K562 (cell line): ENCODE results near the gene GDF2. TPM values are rescaled to one million over a fixed set of nuclear protein-coding genes. Genes with fewer than 3 reads are reported as not detected.

Experiments used
- ATAC-seq: fragments of 200-7000 bp; cut with Tn5 transposase; 3 replicates; pipeline ENCODE4 v1.9.1; 2020; ENCODE audit warnings: moderate library complexity
- BruUV-seq: library from RNA; stranded (reverse); fragments of 400-500 nt; replicated peaks from 2 replicates; lab custom pipeline; 2021; lab: Mats Ljungman, UMichigan
- CTCF ChIA-PET: fragments of 300-600 bp; formaldehyde crosslinking; extraction: SDS; loops from one replicate; lab custom pipeline; 2021; ENCODE audit warnings: low intra/inter-chr PET ratio; lab: Yijun Ruan, JAX
- POLR2A ChIA-PET: fragments of 300-600, 350-650 bp; sonication (Branson Sonifier 250); formaldehyde crosslinking; extraction: SDS; loops from one replicate; lab custom pipeline; 2021; ENCODE audit warnings: antibody characterized with exemption, inconsistent platforms; lab: Yijun Ruan, JAX
- DNase-seq, 4 experiments: peaks; one replicate each; pipeline versions ENCODE4 v3.0.0 to v3.0.0-alpha.2; 2011 to 2018; ENCODE audit warnings: low spot score in 3 of 4, mixed read lengths in 3 of 4; ENCODE audit errors: extremely low read depth in 1 of 4
- FAIRE-seq: peaks from 2 replicates; lab custom pipeline; 2011; peaks lifted over from hg19 to GRCh38; lab: Jason Lieb, UNC
- H2AFZ ChIP-seq: 2 replicates; pipeline ENCODE4 v1.6.0; 2011; ENCODE audit warnings: low read depth, low read length, control low read depth, inconsistent platforms
- H3K27ac ChIP-seq: fragments of 200-600 bp; 3 replicates; pipeline ENCODE4 v1.8.0; 2011; ENCODE audit warnings: low read depth, mild to moderate bottlenecking, control low read depth, inconsistent platforms, low read length, moderate library complexity, mixed read lengths; ENCODE audit errors: extremely low read depth
- H3K27me3 ChIP-seq, 2 experiments: fragments of 300-600 bp in 1 of 2; 2 replicates in 1 of 2; 3 replicates in 1 of 2; pipeline versions ENCODE4 v1.6.0 to v1.8.0; 2011; ENCODE audit warnings: inconsistent platforms in 2 of 2, low read length in 2 of 2, mild to moderate bottlenecking in 1 of 2, mixed read lengths in 1 of 2, moderate library complexity in 1 of 2; ENCODE audit not compliant: control insufficient read depth in 2 of 2, insufficient read depth in 2 of 2
- H3K36me3 ChIP-seq: fragments of 300-600 bp; 3 replicates; pipeline ENCODE4 v1.8.0; 2011; ENCODE audit warnings: mild to moderate bottlenecking, low read length, inconsistent platforms; ENCODE audit not compliant: control insufficient read depth, insufficient read depth
- H3K4me1 ChIP-seq, 2 experiments: fragments of 200-600 bp in 1 of 2; replicated peaks in 1 of 2; 2 replicates in 1 of 2; 3 replicates in 1 of 2; pipeline versions ENCODE4 v1.5.1 to v1.8.0; 2011; ENCODE audit warnings: inconsistent platforms in 2 of 2, low read length in 2 of 2, mild to moderate bottlenecking in 1 of 2, mixed read lengths in 1 of 2, moderate library complexity in 1 of 2; ENCODE audit not compliant: control insufficient read depth in 2 of 2, insufficient read depth in 2 of 2
- H3K4me2 ChIP-seq: 2 replicates; pipeline ENCODE4 v1.6.1; 2011; ENCODE audit warnings: low read length, control low read depth, inconsistent platforms, mixed read lengths; ENCODE audit not compliant: insufficient read depth
- H3K4me3 ChIP-seq: fragments of 200-600 bp; sonication (generic), shearing (Covaris generic); 2 replicates; pipeline ENCODE4 v1.5.1; 2016; ENCODE audit warnings: control low read depth, inconsistent platforms
- H3K79me2 ChIP-seq: fragments of 200-600 bp; 3 replicates; pipeline ENCODE4 v1.8.0; 2011; ENCODE audit warnings: low read length, inconsistent platforms; ENCODE audit not compliant: control insufficient read depth, insufficient read depth
- H3K9ac ChIP-seq, 2 experiments: 2 replicates each; pipeline versions ENCODE4 v1.6.0 to v1.6.1; 2011; ENCODE audit warnings: low read depth in 2 of 2, low read length in 2 of 2, control low read depth in 1 of 2, inconsistent platforms in 1 of 2, mild to moderate bottlenecking in 1 of 2, mixed read lengths in 1 of 2; ENCODE audit not compliant: insufficient read depth in 1 of 2
- H3K9me1 ChIP-seq: one replicate; pipeline ENCODE4 v1.6.0; 2011; ENCODE audit warnings: inconsistent platforms, mild to moderate bottlenecking, low read length, moderate library complexity; ENCODE audit not compliant: control insufficient read depth, insufficient read depth
- H3K9me3 ChIP-seq: replicated peaks from 2 replicates; pipeline ENCODE4 v1.5.1; 2011; ENCODE audit warnings: low read depth, low read length, inconsistent platforms; ENCODE audit not compliant: control insufficient read depth, insufficient read depth
- H4K20me1 ChIP-seq: replicated peaks from 2 replicates; pipeline ENCODE4 v1.6.1; 2011; ENCODE audit warnings: low read length, inconsistent platforms, mixed read lengths; ENCODE audit not compliant: control insufficient read depth, insufficient read depth
- CHD1 ChIP-seq: fragments of 200-600 bp; sonication (generic); IDR thresholded peaks from one replicate; pipeline ENCODE4 v1.6.1; 2012; ENCODE audit warnings: mild to moderate bottlenecking, moderate library complexity, low read length, inconsistent platforms
- HMGN3 ChIP-seq: IDR thresholded peaks from 2 replicates; pipeline ENCODE4 v1.6.1; 2011; ENCODE audit warnings: borderline replicate concordance, low read depth, mild to moderate bottlenecking, mixed read lengths, low read length; ENCODE audit not compliant: insufficient read length; ENCODE audit errors: extremely low read depth
- ZNF143 ChIP-seq: sonication (generic); formaldehyde crosslinking; IDR thresholded peaks from 2 replicates; pipeline ENCODE4 v1.9.0; 2022; ENCODE audit warnings: mild to moderate bottlenecking, missing genetic modification reagents
- ZNF77 ChIP-seq: fragments of 250-450 bp; sonication (Bioruptor Pico); IDR thresholded peaks from 2 replicates; pipeline ENCODE4 v1.5.0; 2020
- WGBS: fragments of 100-300 bp; shearing (Covaris generic); methylation state at CpG from one replicate; pipeline ENCODE4 v1.1.6; 2016; ENCODE audit warnings: low coverage, mixed read lengths; ENCODE audit not compliant: insufficient coverage; ENCODE audit errors: missing lambda C conversion rate; 5-methylcytosine and 5-hydroxymethylcytosine counted together
- in situ Hi-C: fragments of 300-500 bp; cut with MboI; formaldehyde crosslinking; loops from 4 replicates; pipeline ENCODE4 v1.15.0; 2018; ENCODE audit warnings: inconsistent platforms, mixed read lengths
- intact Hi-C: fragments of 100-400 bp; cut with micrococcal nuclease; formaldehyde crosslinking; loops from 2 replicates; pipeline ENCODE4 v1.14.2; 2022
- polyA plus RNA-seq, 8 experiments: library from polyadenylated mRNA; depleted of rRNA in 4 of 8; stranded (reverse) in 5 of 8; unstranded in 3 of 8; fragments of >200 nt; fragmentation: Nextera tagmentation in 2 of 8; fragmentation: Illumina TruSeq in 1 of 8; extraction: Ambion mirVana in 2 of 8; extraction: Trizol in 1 of 8; gene quantifications; 2 replicates each; pipeline versions ENCODE4 v1.2.1 to v1.2.3, GENCODE V29; 2011 to 2014; ENCODE audit warnings: inconsistent platforms in 1 of 8, missing spikeins in 1 of 8
- total RNA-seq, 7 experiments: library from RNA; depleted of rRNA in 6 of 7; stranded (reverse); fragments of >200 nt in 6 of 7; fragmentation: Illumina TruSeq in 2 of 7; extraction: Trizol in 2 of 7; gene quantifications; 2 replicates each; pipeline versions ENCODE4 v1.2.1 to v1.2.3, GENCODE V29; 2011 to 2021; ENCODE audit warnings: low replicate concordance in 1 of 7
- TF ChIP-seq, protein P1 (sequence below): fragments of 450-650 bp; IDR thresholded peaks from 2 replicates; pipeline ENCODE4 v1.7.0; 2016; ENCODE audit warnings: borderline replicate concordance

GDF2 gene
- total and polyA plus RNA-seq, 9 of the 15 experiments (the other 6 are each of a cell fraction or from before 2014, with no cell fraction given), result 0.08 to 0.58 (median 0.27) TPM; not detected in 2

DNA sequence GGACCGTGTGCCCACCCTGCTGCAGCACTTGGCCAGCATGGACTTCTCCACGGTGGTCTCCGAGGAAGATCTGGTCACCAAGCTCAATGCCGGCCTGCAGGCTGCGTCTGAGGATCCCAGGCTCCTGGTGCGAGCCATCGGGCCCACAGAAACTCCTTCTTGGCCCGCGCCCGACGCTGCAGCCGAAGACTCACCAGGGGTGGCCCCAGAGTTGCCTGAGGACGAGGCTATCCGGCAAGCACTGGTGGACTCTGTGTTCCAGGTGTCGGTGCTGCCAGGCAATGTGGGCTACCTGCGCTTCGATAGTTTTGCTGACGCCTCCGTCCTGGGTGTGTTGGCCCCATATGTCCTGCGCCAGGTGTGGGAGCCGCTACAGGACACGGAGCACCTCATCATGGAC, 27.3 kb downstream of the GDF2 start:
- ChIA-PET POLR2A (interaction anchor here (0.6 kb wide), 1 partner anchor 1914 kb away, joined by 3 read pairs; no protein-coding TSS in a partner anchor), CTCF (no interaction called here)
- Histone ChIP-seq H3K9me1 (no peaks in the 10 kb centered on the region), H3K9me3 (no peaks in the 10 kb centered on the region), H3K4me2 (no peak overlapping the region), H3K27ac (no peak overlapping the region), H4K20me1 (peaks cover 20% of the 10 kb centered on the region), H2AFZ (no peak overlapping the region), H3K4me1 (peaks cover 0 to 26% of the 10 kb centered on the region in 2 experiments; a peak in 1 of 5 replicates), H3K79me2 (no peaks in the 10 kb centered on the region), H3K27me3 (peaks cover 47 to 88% of the 10 kb centered on the region in 2 experiments; a peak in 4 of 5 replicates), H3K4me3 (no peak overlapping the region), H3K36me3 (no peaks in the 10 kb centered on the region), H3K9ac (no peak overlapping the region)
- DNase-seq (no peak), FAIRE-seq (no peak), ATAC-seq (no peak)
- 2% methylated on average over 22 of the region's 22 CpGs for WGBS
- TF ChIP-seq ZNF77 (no peak), CHD1 (no peak)
- BruUV-seq, result no TSS peak
- intact Hi-C loops (no loop called here), in situ Hi-C loops (no loop called here)

DNA sequence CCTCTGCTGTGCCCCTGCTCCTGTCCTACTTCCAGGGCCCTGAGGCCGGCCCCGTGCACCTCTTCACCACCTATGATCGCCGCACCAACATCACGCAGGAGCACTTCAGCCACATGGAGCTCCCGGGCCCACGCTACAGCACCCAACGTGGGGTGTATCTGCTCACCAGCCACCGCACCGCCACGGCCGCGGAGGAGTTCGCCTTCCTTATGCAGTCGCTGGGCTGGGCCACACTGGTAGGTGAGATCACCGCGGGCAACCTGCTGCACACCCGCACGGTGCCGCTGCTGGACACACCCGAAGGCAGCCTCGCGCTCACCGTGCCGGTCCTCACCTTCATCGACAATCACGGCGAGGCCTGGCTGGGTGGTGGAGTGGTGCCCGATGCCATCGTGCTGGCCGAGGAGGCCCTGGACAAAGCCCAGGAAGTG, 27.7 kb downstream of the GDF2 start:
- peaks cover 22% of the 10 kb centered on the region for H4K20me1 ChIP-seq
- no peaks in the 10 kb centered on the region for H3K9me3 ChIP-seq
- no peaks in the 10 kb centered on the region for H3K79me2 ChIP-seq
- H3K27me3 ChIP-seq, result peaks cover 45 to 87% of the 10 kb centered on the region in 2 experiments; a peak in 4 of 5 replicates
- no peaks in the 10 kb centered on the region for H3K9me1 ChIP-seq
- no TSS peak for BruUV-seq
- TF ChIP-seq, protein P1, sequence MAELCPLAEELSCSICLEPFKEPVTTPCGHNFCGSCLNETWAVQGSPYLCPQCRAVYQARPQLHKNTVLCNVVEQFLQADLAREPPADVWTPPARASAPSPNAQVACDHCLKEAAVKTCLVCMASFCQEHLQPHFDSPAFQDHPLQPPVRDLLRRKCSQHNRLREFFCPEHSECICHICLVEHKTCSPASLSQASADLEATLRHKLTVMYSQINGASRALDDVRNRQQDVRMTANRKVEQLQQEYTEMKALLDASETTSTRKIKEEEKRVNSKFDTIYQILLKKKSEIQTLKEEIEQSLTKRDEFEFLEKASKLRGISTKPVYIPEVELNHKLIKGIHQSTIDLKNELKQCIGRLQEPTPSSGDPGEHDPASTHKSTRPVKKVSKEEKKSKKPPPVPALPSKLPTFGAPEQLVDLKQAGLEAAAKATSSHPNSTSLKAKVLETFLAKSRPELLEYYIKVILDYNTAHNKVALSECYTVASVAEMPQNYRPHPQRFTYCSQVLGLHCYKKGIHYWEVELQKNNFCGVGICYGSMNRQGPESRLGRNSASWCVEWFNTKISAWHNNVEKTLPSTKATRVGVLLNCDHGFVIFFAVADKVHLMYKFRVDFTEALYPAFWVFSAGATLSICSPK, result no peak
- TF ChIP-seq HMGN3, result peak; percentile 65
- no peak for TF ChIP-seq ZNF143 (CRISPR knock-in tag)
- H3K36me3 ChIP-seq, result no peaks in the 10 kb centered on the region
- intact Hi-C loops, result no loop called here
- no peak overlapping the region for H3K4me2 ChIP-seq
- no peak overlapping the region for H3K27ac ChIP-seq
- ChIA-PET CTCF (no interaction called here), POLR2A (interaction anchor here (0.7 to 1.1 kb wide), 2 partner anchors 9 to 268 kb away, joined by 3 read pairs; no protein-coding TSS in a partner anchor)
- WGBS, result under 1% methylated on average over 29 of the region's 31 CpGs
- DNase-seq, result no peak
- in situ Hi-C loops, result no loop called here
- ATAC-seq, result no peak
- peaks cover 0 to 26% of the 10 kb centered on the region in 2 experiments; a peak in 1 of 5 replicates for H3K4me1 ChIP-seq
- H3K9ac ChIP-seq, result no peak overlapping the region
- H2AFZ ChIP-seq, result no peak overlapping the region
- H3K4me3 ChIP-seq, result no peak overlapping the region
- FAIRE-seq, result no peak
